Parathyroid adenoma (tissue), 2 donors: Measurements from ENCODE around the gene CDH18.

Source experiments
- H2AFZ ChIP-seq: fragments of 300-600 bp; sonication (generic); one replicate; pipeline ENCODE4 v1.7.0; 2017; ENCODE audit warnings: antibody characterized with exemption, mild to moderate bottlenecking
- H3K27ac ChIP-seq: fragments of 300-600 bp; sonication (generic); one replicate; pipeline ENCODE4 v1.7.0; 2017
- H3K27me3 ChIP-seq: fragments of 300-600 bp; sonication (generic); one replicate; pipeline ENCODE4 v1.7.0; 2017; ENCODE audit warnings: low read length; ENCODE audit not compliant: control insufficient read depth, insufficient read depth
- H3K36me3 ChIP-seq: fragments of 300-600 bp; sonication (generic); one replicate; pipeline ENCODE4 v1.7.0; 2017; ENCODE audit warnings: low read length; ENCODE audit not compliant: control insufficient read depth, insufficient read depth
- H3K4me1 ChIP-seq: fragments of 300-600 bp; sonication (generic); one replicate; pipeline ENCODE4 v1.7.0; 2017; ENCODE audit warnings: control low read depth
- H3K4me2 ChIP-seq: fragments of 300-600 bp; sonication (generic); one replicate; pipeline ENCODE4 v1.7.0; 2017; ENCODE audit warnings: low read length
- H3K4me3 ChIP-seq: fragments of 300-600 bp; sonication (generic); one replicate; pipeline ENCODE4 v1.7.0; 2017; ENCODE audit warnings: low read depth, low read length
- H3K79me2 ChIP-seq: fragments of 300-600 bp; sonication (generic); one replicate; pipeline ENCODE4 v1.7.0; 2017; ENCODE audit warnings: control low read depth
- H3K9ac ChIP-seq: fragments of 300-600 bp; sonication (generic); one replicate; pipeline ENCODE4 v1.7.0; 2017; ENCODE audit warnings: mild to moderate bottlenecking
- H3K9me3 ChIP-seq: fragments of 300-600 bp; sonication (generic); one replicate; pipeline ENCODE4 v1.7.0; 2017; ENCODE audit warnings: low read length; ENCODE audit not compliant: control insufficient read depth
- CTCF ChIP-seq: fragments of 300-600 bp; sonication (generic); IDR thresholded peaks from one replicate; pipeline ENCODE4 v1.7.0; 2017; ENCODE audit warnings: antibody characterized with exemption, mild to moderate bottlenecking
- donor health status: primary hyperparathyroidism.

The CDH18 gene

GRCh38 chr5:19492861-19493260 lies 495.1 kb downstream of the CDH18 start:
- Histone ChIP-seq H3K4me1 (no peaks in the 10 kb centered on the region), H3K4me2 (no peak overlapping the region), H3K27ac (no peak overlapping the region), H3K79me2 (no peaks in the 10 kb centered on the region), H3K36me3 (no peaks in the 10 kb centered on the region), H2AFZ (no peak overlapping the region), H3K9ac (no peak overlapping the region), H3K27me3 (no peaks in the 10 kb centered on the region), H3K9me3 (no peaks in the 10 kb centered on the region), H3K4me3 (no peak overlapping the region)
- no peak for TF ChIP-seq CTCF

- no peaks in the 10 kb centered on the region for H3K9me3 ChIP-seq
- H3K4me3 ChIP-seq: no peak overlapping the region
- TF ChIP-seq CTCF: no peak
- no peaks in the 10 kb centered on the region for H3K79me2 ChIP-seq
- no peaks in the 10 kb centered on the region for H3K36me3 ChIP-seq
- no peaks in the 10 kb centered on the region for H3K27me3 ChIP-seq
- H2AFZ ChIP-seq: no peak overlapping the region
- H3K4me2 ChIP-seq: no peak overlapping the region
- no peak overlapping the region for H3K27ac ChIP-seq
- H3K4me1 ChIP-seq: no peaks in the 10 kb centered on the region
- H3K9ac ChIP-seq: no peak overlapping the region
Observed at GRCh38 chr5:19488786-19489185, 499.2 kb downstream of the CDH18 start.

- TF ChIP-seq CTCF: no peak
- Histone ChIP-seq H3K36me3 (no peaks in the 10 kb centered on the region), H3K27ac (no peak overlapping the region), H3K9ac (no peak overlapping the region), H3K4me1 (no peaks in the 10 kb centered on the region), H2AFZ (no peak overlapping the region), H3K27me3 (no peaks in the 10 kb centered on the region), H3K4me2 (no peak overlapping the region), H3K4me3 (no peak overlapping the region), H3K9me3 (no peaks in the 10 kb centered on the region), H3K79me2 (no peaks in the 10 kb centered on the region)
Observed at GRCh38 chr5:19487480-19487879, 500.5 kb downstream of the CDH18 start.

- Histone ChIP-seq H3K79me2 (no peaks in the 10 kb centered on the region), H3K9me3 (no peaks in the 10 kb centered on the region), H3K4me2 (no peak overlapping the region), H3K4me3 (no peak overlapping the region), H3K27me3 (no peaks in the 10 kb centered on the region), H3K4me1 (no peaks in the 10 kb centered on the region), H2AFZ (no peak overlapping the region), H3K9ac (no peak overlapping the region), H3K36me3 (no peaks in the 10 kb centered on the region), H3K27ac (no peak overlapping the region)
- TF ChIP-seq CTCF: no peak
Observed at GRCh38 chr5:19479562-19479961, 508.4 kb downstream of the CDH18 start.

- Histone ChIP-seq H3K4me1 (no peaks in the 10 kb centered on the region), H3K79me2 (no peaks in the 10 kb centered on the region), H3K9ac (no peak overlapping the region), H3K9me3 (no peaks in the 10 kb centered on the region), H3K4me2 (no peak overlapping the region), H3K27ac (no peak overlapping the region), H2AFZ (no peak overlapping the region), H3K27me3 (no peaks in the 10 kb centered on the region), H3K36me3 (no peaks in the 10 kb centered on the region), H3K4me3 (no peak overlapping the region)
- no peak for TF ChIP-seq CTCF
Observed at GRCh38 chr5:19462019-19462418, 526.0 kb downstream of the CDH18 start.
